NCI-H2227 (cell line): ENCODE measurements around the gene ADIPOR2.

ENCODE experiments used
- DNase-seq: peaks from one replicate; lab custom pipeline; 2025; ENCODE audit not compliant: unreplicated experiment; lab: John Stamatoyannopoulos, UW

The ADIPOR2 gene

DNA sequence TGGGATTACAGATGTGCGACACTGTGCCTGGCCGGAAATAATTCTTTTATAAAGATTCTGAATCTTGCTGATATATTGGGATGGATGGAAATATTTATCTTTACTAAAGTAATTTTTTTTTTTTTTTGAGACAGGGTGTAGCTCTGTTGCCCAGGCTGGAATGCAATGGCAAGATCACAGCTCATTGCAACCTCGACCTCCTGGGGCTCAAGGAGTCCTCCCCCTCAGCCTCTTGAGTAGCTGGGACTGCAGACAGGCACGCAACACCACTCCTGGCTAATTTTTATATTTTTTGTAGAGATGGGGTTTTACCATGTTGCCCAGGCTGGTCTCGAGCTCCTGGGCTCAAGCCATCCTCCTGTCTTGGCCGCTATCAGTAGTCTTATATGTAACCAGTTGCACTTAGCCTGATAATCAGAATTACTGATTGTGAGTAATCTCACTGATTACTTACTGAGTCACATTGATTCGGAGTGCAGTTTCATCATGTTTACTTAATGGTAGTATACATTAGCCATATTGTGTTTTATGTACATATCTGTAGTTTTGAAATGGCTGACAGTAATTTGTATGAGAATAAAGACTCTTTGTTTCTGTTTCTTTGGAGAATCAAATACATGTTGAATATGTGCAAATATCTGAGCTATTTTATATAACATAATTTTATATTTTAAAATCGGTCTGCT lies 79.1 kb downstream of the ADIPOR2 start:
- no peak for DNase-seq

DNA sequence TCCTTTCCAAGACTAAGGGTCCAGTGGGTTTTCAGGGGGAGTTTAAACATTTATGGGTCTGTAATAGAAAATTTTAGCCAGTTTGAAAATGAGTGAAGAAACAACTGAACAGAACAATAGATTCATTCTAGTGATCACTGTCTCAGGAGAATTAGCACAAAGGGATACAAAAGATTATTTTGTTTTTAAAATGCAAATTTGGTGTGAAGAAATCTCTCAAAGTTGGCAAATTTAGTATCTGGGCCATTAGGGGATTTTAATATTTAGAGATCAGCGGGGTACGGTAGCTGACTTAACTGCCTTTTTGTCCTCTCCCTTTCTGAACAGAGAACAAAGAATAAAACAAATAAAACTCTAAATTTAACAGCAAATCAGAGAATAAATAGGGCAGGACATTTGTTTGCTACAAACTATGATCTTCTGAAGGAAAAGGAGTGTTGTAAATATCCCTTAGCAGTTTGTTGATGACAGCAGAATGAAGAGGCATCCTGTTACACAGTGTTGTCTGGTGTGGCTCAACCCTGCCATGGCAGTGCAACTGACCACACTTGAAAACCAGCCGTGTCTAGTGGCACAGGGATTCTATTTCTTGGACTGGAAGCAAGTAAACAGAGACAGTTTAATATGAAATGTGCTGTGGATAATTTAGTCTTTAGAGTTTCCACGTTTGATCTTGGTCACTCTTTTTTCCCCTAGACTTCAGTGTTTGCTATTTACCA lies 83.2 kb downstream of the ADIPOR2 start:
- no peak for DNase-seq

GRCh38 chr12:1776170-1776921 lies 85.5 kb downstream of the ADIPOR2 start:
- no peak for DNase-seq

GRCh38 chr12:1777798-1778197 lies 86.9 kb downstream of the ADIPOR2 start:
- DNase-seq = no peak

GRCh38 chr12:1778911-1779310 lies 88.0 kb downstream of the ADIPOR2 start:
- DNase-seq = no peak

- DNase-seq = no peak
Measured at GRCh38 chr12:1779783-1780182, 88.9 kb downstream of the ADIPOR2 start.

- DNase-seq = no peak
Measured at GRCh38 chr12:1781772-1782171, 90.9 kb downstream of the ADIPOR2 start.

- DNase-seq = no peak
Measured at GRCh38 chr12:1782215-1782614, 91.3 kb downstream of the ADIPOR2 start.

GRCh38 chr12:1787714-1788113 lies 96.8 kb downstream of the ADIPOR2 start:
- DNase-seq = no peak

GRCh38 chr12:1790444-1790843 lies 99.6 kb downstream of the ADIPOR2 start:
- DNase-seq = no peak

- peak; percentile 14 for DNase-seq
Measured at GRCh38 chr12:1791104-1791841, 100.4 kb downstream of the ADIPOR2 start.

DNA sequence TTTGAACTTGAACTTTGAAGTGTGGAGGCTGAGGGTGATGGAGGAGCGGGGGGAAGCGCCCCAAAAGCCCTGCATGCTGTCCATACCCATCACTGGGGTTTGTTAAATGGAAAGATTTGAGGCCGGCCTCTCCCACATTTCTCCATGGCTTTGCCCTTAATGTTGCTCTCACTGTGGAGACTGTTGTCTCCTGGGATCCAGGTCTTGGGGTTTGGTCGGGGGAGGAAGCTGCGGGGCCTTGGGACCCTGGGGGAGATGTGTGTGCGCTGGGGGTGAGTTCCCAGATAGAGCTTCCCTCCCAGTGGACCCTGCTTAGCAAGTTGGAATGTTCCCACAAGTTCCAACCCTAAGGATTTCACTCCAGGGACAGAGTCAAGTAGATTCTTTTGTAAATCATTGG lies 101.5 kb downstream of the ADIPOR2 start:
- no peak for DNase-seq

DNA sequence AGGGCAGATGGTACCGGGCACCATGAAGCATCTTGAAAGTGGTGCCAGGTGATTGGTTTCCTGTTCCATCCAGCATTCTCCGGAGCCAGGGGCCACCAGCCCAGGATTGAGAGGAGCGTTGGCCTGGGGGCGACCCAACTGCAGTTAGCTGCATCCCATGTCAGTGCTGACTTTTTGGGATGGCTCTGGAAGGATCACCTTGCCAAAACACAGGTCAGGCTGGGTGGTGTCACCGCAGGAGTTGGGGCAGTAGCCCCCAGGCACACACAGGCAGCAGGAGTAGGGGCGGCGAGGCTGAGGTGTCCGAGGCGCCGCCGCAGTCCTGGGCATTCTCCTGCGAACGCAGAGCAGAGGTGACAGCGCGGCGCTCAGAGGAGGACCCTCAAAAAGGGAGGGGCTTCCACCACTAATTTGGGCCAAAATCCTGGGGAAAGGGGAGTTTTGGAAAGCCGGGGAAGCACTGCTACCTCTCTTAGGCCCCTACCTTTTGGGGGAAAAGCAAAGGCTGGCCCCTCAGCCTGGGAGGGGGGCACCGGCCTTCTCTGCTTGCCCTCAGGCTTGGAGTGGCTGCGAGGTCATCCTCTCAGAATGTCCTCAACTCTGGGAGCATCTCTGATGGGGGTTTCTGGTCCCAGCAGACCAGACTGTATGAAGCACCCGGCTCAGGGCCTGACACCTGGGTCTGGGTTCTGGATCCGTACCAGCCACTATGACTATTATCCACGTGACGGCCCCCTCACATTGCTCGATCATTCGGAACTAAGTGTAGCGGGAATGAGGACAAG lies 102.7 kb downstream of the ADIPOR2 start:
- DNase-seq = no peak

DNA sequence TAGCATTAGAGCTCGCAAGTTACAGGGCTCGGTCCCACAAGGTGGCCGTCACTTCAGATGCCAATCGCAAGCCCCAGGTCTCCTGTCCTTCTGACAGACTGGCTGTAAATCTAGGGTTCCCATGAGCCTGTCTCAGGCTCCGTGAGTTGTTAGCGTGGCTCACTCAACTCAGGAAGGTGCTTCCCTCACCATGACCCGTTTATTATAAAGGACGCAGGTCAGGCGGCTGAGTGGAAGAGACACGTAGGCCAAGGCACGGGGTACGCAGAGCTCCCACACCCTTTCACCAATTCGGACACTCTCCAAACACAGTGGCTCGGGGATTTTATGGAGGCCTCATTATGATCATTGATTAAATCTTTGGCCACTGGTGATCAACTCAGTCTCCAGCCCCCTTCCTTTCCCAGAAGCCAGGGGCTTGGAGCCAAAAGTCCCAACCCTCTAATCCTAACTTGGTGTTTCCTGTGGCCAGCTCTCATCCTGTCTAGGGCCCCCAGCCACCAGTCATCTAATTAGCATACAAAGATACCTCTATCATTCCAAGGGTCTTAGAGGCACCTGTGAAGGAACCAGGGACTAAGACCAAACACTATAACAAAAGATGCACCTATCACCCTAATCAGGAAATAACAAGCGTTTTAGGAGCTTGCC lies 103.7 kb downstream of the ADIPOR2 start:
- DNase-seq = no peak

DNA sequence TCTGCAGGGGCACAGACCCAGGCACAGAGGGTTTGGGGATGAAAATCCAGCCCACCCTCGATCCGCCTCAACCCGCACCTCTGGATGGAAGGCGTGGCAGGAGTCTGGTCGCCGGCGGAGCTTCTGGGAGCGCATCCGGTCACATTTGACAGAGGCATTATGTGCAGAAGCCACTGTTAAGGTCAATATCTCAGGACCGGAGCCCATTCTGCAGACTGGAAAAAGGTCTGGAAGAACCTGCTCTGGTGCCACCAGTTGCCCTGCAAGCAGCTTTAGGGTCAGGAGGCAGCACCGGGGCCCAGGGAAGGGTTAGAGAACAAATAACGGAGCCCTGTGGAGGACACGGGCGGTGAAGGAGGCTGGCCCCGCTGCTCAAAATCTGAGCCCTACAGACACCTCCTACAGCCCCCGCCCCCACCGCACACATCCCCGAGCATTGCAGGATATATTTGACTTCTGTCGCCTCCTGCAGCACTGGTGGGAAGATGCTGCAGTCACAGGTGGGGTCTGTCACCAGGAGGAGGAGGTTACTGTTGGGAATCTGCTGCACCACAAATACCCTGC lies 104.4 kb downstream of the ADIPOR2 start:
- no peak for DNase-seq

GRCh38 chr12:1795785-1796514 lies 105.1 kb downstream of the ADIPOR2 start:
- DNase-seq = peak; percentile 56

- no peak for DNase-seq
Measured at GRCh38 chr12:1796515-1797010, 105.7 kb downstream of the ADIPOR2 start.

- no peak for DNase-seq
Measured at GRCh38 chr12:1797011-1797901, 106.4 kb downstream of the ADIPOR2 start.
